Cardiac fibroblast (primary cell): ENCODE results near the gene FFAR3.

ENCODE experiments used
- DNase-seq, 2 donors: peaks; one replicate each; pipeline versions ENCODE4 v3.0.0 to v3.0.0-alpha.2; 2010; ENCODE audit warnings: low read depth in 2 of 2
- H3K4me3 ChIP-seq, 2 donors: replicated peaks in 1 of 2; 1 replicate in 1 of 2; 2 replicates in 1 of 2; pipeline ENCODE4 v1.5.1; 2011; ENCODE audit warnings: low read depth in 2 of 2, low read length in 2 of 2, mild to moderate bottlenecking in 2 of 2, moderate library complexity in 1 of 2
- CTCF ChIP-seq: IDR thresholded peaks from one replicate; pipeline ENCODE4 v1.5.1; 2011; ENCODE audit warnings: low read depth, mild to moderate bottlenecking, low read length, inconsistent platforms

FFAR3 gene

GRCh38 chr19:35329323-35329722 is 28.9 kb upstream of the FFAR3 start:
- no peak for TF ChIP-seq CTCF
- H3K4me3 ChIP-seq: no peak overlapping the region
- DNase-seq: no peak

DNA sequence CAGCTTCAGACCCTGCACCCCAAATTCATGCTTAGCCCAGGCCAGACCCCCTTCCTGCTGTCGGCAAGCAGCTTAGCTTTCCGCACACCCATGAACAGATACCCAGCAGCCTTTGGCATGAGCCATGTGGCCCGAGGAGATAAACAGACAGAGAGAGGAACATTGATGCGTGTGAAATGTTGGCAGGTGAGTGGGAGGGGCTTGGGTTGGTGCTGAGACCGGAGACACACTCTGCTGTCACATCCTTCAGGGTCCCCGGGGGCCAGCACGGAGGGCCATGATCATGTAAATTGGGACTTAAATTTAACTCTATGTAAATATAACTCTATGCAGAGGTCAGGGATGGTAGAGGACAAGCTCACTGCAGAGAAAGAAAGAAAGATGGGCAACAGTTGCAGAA is 27.8 kb upstream of the FFAR3 start:
- no peak for TF ChIP-seq CTCF
- DNase-seq: no peak
- H3K4me3 ChIP-seq: no peak overlapping the region

- no peak for TF ChIP-seq CTCF
- DNase-seq: no peak
- H3K4me3 ChIP-seq: no peak overlapping the region
Measured at GRCh38 chr19:35331551-35332214, 26.6 kb upstream of the FFAR3 start.

- H3K4me3 ChIP-seq: no peak overlapping the region
- DNase-seq: no peak
- TF ChIP-seq CTCF: no peak
Measured at GRCh38 chr19:35332817-35333216, 25.4 kb upstream of the FFAR3 start.

DNA sequence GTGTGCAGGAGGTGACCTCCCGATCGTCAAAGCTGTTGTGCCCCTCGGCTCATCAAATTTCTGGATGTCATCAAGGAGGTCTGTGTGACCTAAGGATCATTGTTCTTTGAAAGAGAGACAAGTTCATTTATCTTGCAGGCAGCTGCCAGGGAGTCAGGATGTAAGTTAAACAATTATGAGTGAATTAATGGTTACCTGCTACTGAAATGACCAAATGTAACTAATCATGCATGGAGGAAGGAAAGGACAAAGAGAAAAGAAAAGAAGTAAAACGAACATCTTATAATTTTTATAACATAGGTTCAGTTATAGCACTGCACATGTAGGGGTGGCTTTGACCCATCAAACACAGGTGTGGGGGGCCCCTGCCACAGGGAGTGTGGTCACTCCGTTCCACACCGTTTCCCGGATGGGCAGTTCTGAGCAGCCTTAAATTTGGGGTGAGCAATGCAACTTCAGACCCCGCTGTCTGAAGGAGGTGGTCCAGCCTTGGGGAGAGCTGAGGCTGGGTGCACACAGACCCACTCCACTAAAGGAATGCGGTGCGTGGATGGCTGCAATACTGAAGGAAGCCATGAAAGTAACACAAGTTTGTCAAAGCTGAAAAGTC is 24.0 kb upstream of the FFAR3 start:
- DNase-seq: no peak
- no peak overlapping the region for H3K4me3 ChIP-seq
- no peak for TF ChIP-seq CTCF

DNA sequence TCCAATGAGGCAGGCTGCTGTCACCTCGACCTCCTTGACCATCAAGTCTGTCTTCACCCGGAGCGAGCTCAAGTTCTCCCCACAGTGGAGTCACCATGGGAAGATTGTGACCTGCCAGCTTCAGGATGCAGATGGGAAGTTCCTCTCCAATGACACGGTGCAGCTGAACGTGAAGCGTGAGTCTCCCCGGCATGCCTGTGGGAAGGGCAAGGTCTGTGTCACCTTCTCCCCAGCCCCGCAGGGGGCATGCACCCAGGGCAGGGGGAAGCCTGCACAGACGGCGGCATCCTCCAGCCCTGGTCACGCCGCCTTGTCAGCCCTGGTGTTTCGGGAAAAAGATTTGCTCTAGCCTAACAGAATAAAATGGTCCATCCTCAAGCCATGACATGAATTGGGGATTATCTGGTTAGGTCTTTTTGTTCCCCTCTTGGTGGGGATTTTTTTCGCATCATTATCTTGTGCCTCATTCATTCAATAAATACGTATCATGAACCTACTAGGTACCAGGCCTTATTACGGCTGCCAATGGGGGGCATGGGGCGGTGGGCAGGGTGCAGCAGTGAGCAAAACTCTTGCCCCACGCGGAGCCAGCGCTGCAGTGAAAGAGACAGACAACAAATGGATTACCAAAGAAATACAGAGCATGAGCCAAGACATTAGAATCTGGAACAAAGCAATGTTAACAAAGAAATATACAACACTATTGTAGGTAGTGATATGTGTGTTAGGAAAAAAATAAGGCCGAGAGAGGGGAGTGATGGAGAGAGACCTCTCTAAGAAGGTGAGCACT is 21.9 kb upstream of the FFAR3 start:
- H3K4me3 ChIP-seq: no peak overlapping the region
- no peak for TF ChIP-seq CTCF
- DNase-seq: no peak
